ENCODE results near the gene UBE2N.

GRCh38 chr12:93447555-93448290, 6.0 kb upstream of the UBE2N start:
- TF ChIP-seq POLR2A (IDR thresholded peaks at IDR 0.05; ENCODE audit: control extremely low read depth in 1 of 2, low read depth in 2 of 2, low read length in 2 of 2) (no peak), NRF1 (IDR thresholded peaks at IDR 0.05; ENCODE audit: low read depth, low read length) (no peak), EP300 (IDR thresholded peaks at IDR 0.05; ENCODE audit: borderline replicate concordance in 1 of 2, low read depth in 2 of 2, low read length in 2 of 2) (no peak), HDAC6 (IDR thresholded peaks at IDR 0.05; ENCODE audit: low read depth, low read length) (no peak), MAX (IDR thresholded peaks at IDR 0.05) (no peak), POLR2AphosphoS5 (IDR thresholded peaks at IDR 0.05; ENCODE audit: low read depth, low read length) (no peak), EZH2 (IDR thresholded peaks at IDR 0.05; ENCODE audit: low read depth, low read length, severe bottlenecking) (no peak), CEBPB (IDR thresholded peaks at IDR 0.05; ENCODE audit: low read depth, low read length) (no peak), ZNF274 (IDR thresholded peaks at IDR 0.05; ENCODE audit: borderline replicate concordance, extremely low read depth, low read length) (no peak), GABPA (IDR thresholded peaks at IDR 0.05; ENCODE audit: borderline replicate concordance, insufficient read depth, low read length) (no peak), CHD2 (IDR thresholded peaks at IDR 0.05; ENCODE audit: low read length) (no peak), YY1 (IDR thresholded peaks at IDR 0.05; ENCODE audit: low read depth, low read length) (no peak)
- TF ChIP-seq, protein P1, sequence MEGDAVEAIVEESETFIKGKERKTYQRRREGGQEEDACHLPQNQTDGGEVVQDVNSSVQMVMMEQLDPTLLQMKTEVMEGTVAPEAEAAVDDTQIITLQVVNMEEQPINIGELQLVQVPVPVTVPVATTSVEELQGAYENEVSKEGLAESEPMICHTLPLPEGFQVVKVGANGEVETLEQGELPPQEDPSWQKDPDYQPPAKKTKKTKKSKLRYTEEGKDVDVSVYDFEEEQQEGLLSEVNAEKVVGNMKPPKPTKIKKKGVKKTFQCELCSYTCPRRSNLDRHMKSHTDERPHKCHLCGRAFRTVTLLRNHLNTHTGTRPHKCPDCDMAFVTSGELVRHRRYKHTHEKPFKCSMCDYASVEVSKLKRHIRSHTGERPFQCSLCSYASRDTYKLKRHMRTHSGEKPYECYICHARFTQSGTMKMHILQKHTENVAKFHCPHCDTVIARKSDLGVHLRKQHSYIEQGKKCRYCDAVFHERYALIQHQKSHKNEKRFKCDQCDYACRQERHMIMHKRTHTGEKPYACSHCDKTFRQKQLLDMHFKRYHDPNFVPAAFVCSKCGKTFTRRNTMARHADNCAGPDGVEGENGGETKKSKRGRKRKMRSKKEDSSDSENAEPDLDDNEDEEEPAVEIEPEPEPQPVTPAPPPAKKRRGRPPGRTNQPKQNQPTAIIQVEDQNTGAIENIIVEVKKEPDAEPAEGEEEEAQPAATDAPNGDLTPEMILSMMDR (IDR thresholded peaks at IDR 0.05; ENCODE audit: control extremely low read depth in 1 of 3, insufficient read depth in 1 of 3, low read depth in 1 of 3, low read length in 3 of 3): no peak
- TF ChIP-seq, protein P2, sequence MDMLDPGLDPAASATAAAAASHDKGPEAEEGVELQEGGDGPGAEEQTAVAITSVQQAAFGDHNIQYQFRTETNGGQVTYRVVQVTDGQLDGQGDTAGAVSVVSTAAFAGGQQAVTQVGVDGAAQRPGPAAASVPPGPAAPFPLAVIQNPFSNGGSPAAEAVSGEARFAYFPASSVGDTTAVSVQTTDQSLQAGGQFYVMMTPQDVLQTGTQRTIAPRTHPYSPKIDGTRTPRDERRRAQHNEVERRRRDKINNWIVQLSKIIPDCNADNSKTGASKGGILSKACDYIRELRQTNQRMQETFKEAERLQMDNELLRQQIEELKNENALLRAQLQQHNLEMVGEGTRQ (IDR thresholded peaks at IDR 0.05; ENCODE audit: low read length): no peak
